Measurements from ENCODE around the gene AJUBA. TPM values are rescaled to one million over a fixed set of nuclear protein-coding genes. Genes with fewer than 3 reads are reported as not detected.

AJUBA gene
- total RNA-seq (2014; rRNA removed; shearing (Covaris generic)): 63.6 and 64.3 TPM in 2 replicates

GRCh38 chr14:22982477-22983245, at the start of gene AJUBA:
Gene AJUBA, minus strand, starts transcription at chr14:22982551. Its CDS starts 285 bp downstream, at chr14:22982266.

GRCh38 chr14:23009939-23010726, 27.8 kb upstream of the AJUBA start, which contains the start of gene C14orf93:
Gene C14orf93, minus strand, starts transcription at chr14:23010143. Its CDS starts 11,120 bp downstream, at chr14:22999023.

GRCh38 chr14:22929104-22929960, 53.0 kb downstream of the AJUBA start, which contains the start of gene PRMT5:
Gene PRMT5, minus strand, starts transcription at chr14:22929376. Its CDS starts 15 bp downstream, at chr14:22929361.

Other genes with a start within 250 kb of the AJUBA start
- gene OXA1L, start 215.9 kb downstream of the AJUBA start, total RNA-seq (2014; rRNA removed; shearing (Covaris generic)): 80.0 and 85.1 TPM in 2 replicates
- gene SLC7A7, start 167.1 kb downstream of the AJUBA start, total RNA-seq (2014; rRNA removed; shearing (Covaris generic)): 0.11 and 0.16 TPM in 2 replicates
- 59.9 and 95.0 TPM in 2 replicates for gene MRPL52, start 152.7 kb downstream of the AJUBA start, total RNA-seq (2014; rRNA removed; shearing (Covaris generic))
- 79.9 and 82.8 TPM in 2 replicates for gene MMP14, start 146.0 kb downstream of the AJUBA start, total RNA-seq (2014; rRNA removed; shearing (Covaris generic))
- gene LRP10, start 110.8 kb downstream of the AJUBA start, total RNA-seq (2014; rRNA removed; shearing (Covaris generic)): 17.8 and 19.9 TPM in 2 replicates
- gene REM2, start 99.3 kb downstream of the AJUBA start, total RNA-seq (2014; rRNA removed; shearing (Covaris generic)): 0.11 and 0.57 TPM in 2 replicates
- 65.1 and 69.1 TPM in 2 replicates for gene RBM23, start 63.4 kb downstream of the AJUBA start, total RNA-seq (2014; rRNA removed; shearing (Covaris generic))
- gene PRMT5, start 53.2 kb downstream of the AJUBA start, total RNA-seq (2014; rRNA removed; shearing (Covaris generic)): 49.0 and 68.4 TPM in 2 replicates
- 58.1 and 61.4 TPM in 2 replicates for gene HAUS4, start 25.5 kb downstream of the AJUBA start, total RNA-seq (2014; rRNA removed; shearing (Covaris generic))
- 11.6 and 13.6 TPM in 2 replicates for gene C14orf93, start 27.6 kb upstream of the AJUBA start, total RNA-seq (2014; rRNA removed; shearing (Covaris generic))
- gene PSMB5, start 52.3 kb upstream of the AJUBA start, total RNA-seq (2014; rRNA removed; shearing (Covaris generic)): 184 and 201 TPM in 2 replicates
- gene PSMB11, start 59.7 kb upstream of the AJUBA start, total RNA-seq (2014; rRNA removed; shearing (Covaris generic)): not detected in 2 replicates
- 7.8 and 8.1 TPM in 2 replicates for gene CDH24, start 75.0 kb upstream of the AJUBA start, total RNA-seq (2014; rRNA removed; shearing (Covaris generic))
- 87.0 and 102 TPM in 2 replicates for gene ACIN1, start 112.6 kb upstream of the AJUBA start, total RNA-seq (2014; rRNA removed; shearing (Covaris generic))
- gene C14orf119, start 113.0 kb upstream of the AJUBA start, total RNA-seq (2014; rRNA removed; shearing (Covaris generic)): 29.7 and 29.8 TPM in 2 replicates
- not detected in 2 replicates for gene CIROP, start 122.4 kb upstream of the AJUBA start, total RNA-seq (2014; rRNA removed; shearing (Covaris generic))
- not detected in 2 replicates for gene CEBPE, start 136.7 kb upstream of the AJUBA start, total RNA-seq (2014; rRNA removed; shearing (Covaris generic))
- 1.0 TPM in 1 of 2 replicates, not detected in the other for gene SLC7A8, start 201.1 kb upstream of the AJUBA start, total RNA-seq (2014; rRNA removed; shearing (Covaris generic))